ENCODE data around the gene TMEM215.

TMEM215 gene

GRCh38 chr9:32828861-32829260, 45.5 kb downstream of the TMEM215 start:
- H3K4me3 ChIP-seq (ENCODE audit: low read depth, low read length): no peak overlapping the region
- no peak for TF ChIP-seq CTCF (conservative IDR thresholded peaks at IDR 0.05; ENCODE audit: low read depth, low read length)
- DNase-seq (ENCODE audit: low read depth): no peak

GRCh38 chr9:32832346-32832745, 49.0 kb downstream of the TMEM215 start:
- H3K4me3 ChIP-seq (ENCODE audit: low read depth, low read length): no peak overlapping the region
- TF ChIP-seq CTCF (conservative IDR thresholded peaks at IDR 0.05; ENCODE audit: low read depth, low read length): no peak
- DNase-seq (ENCODE audit: low read depth): no peak

All from choroid plexus epithelial cell (primary cell).